OCI-LY7 (cell line): ENCODE results near the gene TIAL1. TPM values are rescaled to one million over a fixed set of nuclear protein-coding genes. Genes with fewer than 3 reads are reported as not detected.
"Not testable (repeated sequence)": the region's sequence is repeated elsewhere in the genome, so short reads cannot be mapped to it uniquely, and the experiment has no call there.

Experiments used
- BruUV-seq: library from RNA; stranded (reverse); fragments of 400-500 nt; replicated peaks from 2 replicates; lab custom pipeline; 2021; lab: Mats Ljungman, UMichigan
- CTCF ChIA-PET: fragments of 300-600 bp; sonication (Branson Sonifier 250); formaldehyde crosslinking; loops from one replicate; lab custom pipeline; 2022; ENCODE audit warnings: antibody characterized with exemption; ENCODE audit not compliant: unreplicated experiment; lab: Charles Lee
- POLR2A ChIA-PET: fragments of 300-600 bp; sonication (Branson Sonifier 250); formaldehyde crosslinking; loops from one replicate; lab custom pipeline; 2022; ENCODE audit warnings: antibody characterized with exemption; lab: Charles Lee
- DNase-seq: peaks from one replicate; pipeline ENCODE4 v3.0.0-alpha.2; 2015; ENCODE audit warnings: low spot score
- H2AFZ ChIP-seq: fragments of 200-600 bp; sonication (generic), shearing (Covaris generic); 2 replicates; pipeline ENCODE4 v1.6.1; 2014; ENCODE audit warnings: mild to moderate bottlenecking, antibody characterized with exemption, low read length, moderate library complexity
- H3K27ac ChIP-seq: fragments of 200-600 bp; sonication (generic); 2 replicates; pipeline ENCODE4 v1.5.1; 2014; ENCODE audit warnings: mixed run types, low read depth, mild to moderate bottlenecking, moderate library complexity, low read length, inconsistent platforms; ENCODE audit not compliant: poor library complexity, severe bottlenecking
- H3K36me3 ChIP-seq: fragments of 200-600 bp; sonication (generic); 2 replicates; pipeline ENCODE4 v1.6.1; 2014; ENCODE audit warnings: mild to moderate bottlenecking, antibody characterized with exemption, low read length, moderate library complexity, mixed read lengths; ENCODE audit not compliant: insufficient read depth
- H3K4me1 ChIP-seq: fragments of 200-600 bp; sonication (generic); 2 replicates; pipeline ENCODE4 v1.5.1; 2014; ENCODE audit warnings: mild to moderate bottlenecking, low read length; ENCODE audit not compliant: insufficient read depth, poor library complexity, severe bottlenecking
- H3K4me2 ChIP-seq: fragments of 200-600 bp; sonication (generic); 2 replicates; pipeline ENCODE4 v1.6.1; 2014; ENCODE audit warnings: mild to moderate bottlenecking, low read length
- H3K4me3 ChIP-seq: fragments of 200-600 bp; sonication (generic); 2 replicates; pipeline ENCODE4 v1.5.1; 2014; ENCODE audit warnings: mild to moderate bottlenecking, low read depth, low read length; ENCODE audit not compliant: poor library complexity, severe bottlenecking
- H3K79me2 ChIP-seq: fragments of 200-600 bp; sonication (generic); 2 replicates; pipeline ENCODE4 v1.6.1; 2016; ENCODE audit warnings: low read depth, mild to moderate bottlenecking, low read length, moderate library complexity, mixed read lengths; ENCODE audit not compliant: insufficient read depth
- H3K9me2 ChIP-seq: fragments of 200-600 bp; sonication (generic); 2 replicates; pipeline ENCODE4 v1.6.1; 2016; ENCODE audit warnings: mild to moderate bottlenecking, low read length, mixed read lengths; ENCODE audit not compliant: insufficient read depth
- H3K9me3 ChIP-seq: fragments of 200-600 bp; sonication (generic); 2 replicates; pipeline ENCODE4 v1.6.1; 2014; ENCODE audit warnings: mild to moderate bottlenecking, mixed run types, low read length, mixed read lengths
- H4K20me1 ChIP-seq: fragments of 200-600 bp; sonication (generic); 2 replicates; pipeline ENCODE4 v1.6.1; 2014; ENCODE audit warnings: mild to moderate bottlenecking, antibody characterized with exemption, low read length, moderate library complexity, mixed read lengths; ENCODE audit not compliant: insufficient read depth
- EZH2phosphoT487 ChIP-seq: fragments of 200-600 bp; sonication (generic); IDR thresholded peaks from 2 replicates; pipeline ENCODE4 v1.6.1; 2018; ENCODE audit warnings: low read depth, borderline replicate concordance, mild to moderate bottlenecking, mixed run types, antibody characterized with exemption, low read length, moderate library complexity, mixed read lengths
- intact Hi-C: fragments of 100-400 bp; cut with micrococcal nuclease; formaldehyde crosslinking; loops from one replicate; pipeline ENCODE4 v1.10.0; 2022; ENCODE audit not compliant: unreplicated experiment
- total RNA-seq, 2 experiments: library from RNA; depleted of rRNA in 1 of 2; stranded (reverse); fragments of >200 nt in 1 of 2; shearing (Covaris generic) in 1 of 2; gene quantifications; 2 replicates each; pipeline ENCODE4 v1.2.3, GENCODE V29; 2014 to 2022
- TF ChIP-seq, protein P1 (sequence below): fragments of 200-600 bp; sonication (generic); conservative IDR thresholded peaks from 2 replicates; pipeline ENCODE4 v1.5.1; 2014; ENCODE audit warnings: mild to moderate bottlenecking, antibody characterized with exemption, low read length, moderate library complexity, mixed read lengths

TIAL1 gene
- total RNA-seq, 2 experiments from 2014 or later, result 61.1 to 172 TPM

DNA sequence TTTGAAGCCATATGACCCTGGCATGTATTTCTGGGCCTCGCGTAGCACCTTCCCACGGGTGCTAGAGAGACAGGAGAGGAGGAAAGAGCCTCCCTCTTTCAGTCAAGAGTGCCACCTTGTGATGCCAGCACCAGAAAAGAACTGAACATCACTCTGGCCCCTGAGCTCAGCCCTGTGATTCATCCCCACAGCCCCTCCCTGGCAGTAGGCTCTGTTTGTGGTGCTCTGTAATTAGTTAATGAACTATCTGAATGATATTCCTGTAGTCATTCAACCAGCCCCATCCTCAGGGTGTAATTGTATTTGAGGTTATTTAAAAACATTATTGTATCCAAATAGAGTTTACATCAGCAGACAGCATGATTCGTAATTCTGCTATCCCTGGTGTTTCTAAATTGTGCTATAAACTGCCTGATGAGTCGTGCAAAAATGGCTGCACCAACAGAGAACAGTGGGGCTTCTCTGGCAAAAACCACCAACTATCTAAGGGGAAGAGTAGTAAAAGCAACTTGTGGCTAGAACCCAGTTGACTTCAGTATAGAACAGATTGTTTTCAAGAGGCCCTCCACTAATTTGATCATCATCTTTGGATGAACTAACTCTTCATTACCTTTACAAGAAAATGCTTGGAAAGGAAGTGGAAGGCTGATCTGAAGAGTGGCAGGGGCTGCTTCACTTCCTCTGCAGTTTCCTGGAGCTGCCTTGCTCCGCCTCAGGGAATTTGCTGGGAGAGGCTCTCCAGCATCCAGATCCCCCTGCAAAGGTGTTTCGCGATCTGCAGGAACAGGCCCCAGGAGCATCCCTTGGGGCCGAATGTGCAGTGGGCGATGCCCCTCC lies 23.7 kb upstream of the TIAL1 start:
- intact Hi-C loops, result no loop called here
- no peak overlapping the region for H3K4me2 ChIP-seq

DNA sequence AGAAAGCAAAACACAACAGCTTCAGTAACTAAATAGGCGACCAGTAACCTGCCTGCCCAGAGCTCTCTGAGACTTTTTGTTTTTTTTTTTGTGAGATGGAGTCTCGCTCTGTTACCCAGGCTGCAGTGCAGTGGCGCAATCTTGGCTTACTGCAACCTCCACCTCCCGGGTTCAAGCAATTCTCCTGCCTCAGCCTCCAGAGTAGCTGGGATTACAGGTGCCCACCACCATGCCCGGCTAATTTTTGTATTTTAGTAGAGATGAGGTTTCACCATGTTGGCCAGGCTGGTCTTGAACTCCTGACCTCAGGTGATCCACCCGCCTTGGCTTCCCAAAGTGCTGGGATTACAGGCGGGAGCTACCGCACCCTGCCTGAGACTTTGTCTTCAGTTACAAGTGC lies 23.0 kb upstream of the TIAL1 start:
- H3K27ac ChIP-seq, H3K4me1 ChIP-seq, H3K9me3 ChIP-seq, H2AFZ ChIP-seq, H3K9me2 ChIP-seq, H4K20me1 ChIP-seq, intact Hi-C loops, H3K4me3 ChIP-seq, CTCF ChIA-PET, H3K36me3 ChIP-seq, POLR2A ChIA-PET, BruUV-seq, H3K4me2 ChIP-seq, DNase-seq, H3K79me2 ChIP-seq: not testable (repeated sequence)

More for the DNA sequence above, 23.7 kb upstream of the TIAL1 start:
- H3K9me2 ChIP-seq, result no peaks in the 10 kb centered on the region
- BruUV-seq, result no TSS peak
- H3K79me2 ChIP-seq, result no peaks in the 10 kb centered on the region
- H3K4me3 ChIP-seq, result no peak overlapping the region
- no peaks in the 10 kb centered on the region for H3K4me1 ChIP-seq
- H3K36me3 ChIP-seq, result no peaks in the 10 kb centered on the region
- CTCF ChIA-PET, result no interaction called here
- H3K9me3 ChIP-seq, result no peaks in the 10 kb centered on the region
- H3K27ac ChIP-seq, result no peak overlapping the region
- H2AFZ ChIP-seq, result no peak overlapping the region
- TF ChIP-seq, protein P1, sequence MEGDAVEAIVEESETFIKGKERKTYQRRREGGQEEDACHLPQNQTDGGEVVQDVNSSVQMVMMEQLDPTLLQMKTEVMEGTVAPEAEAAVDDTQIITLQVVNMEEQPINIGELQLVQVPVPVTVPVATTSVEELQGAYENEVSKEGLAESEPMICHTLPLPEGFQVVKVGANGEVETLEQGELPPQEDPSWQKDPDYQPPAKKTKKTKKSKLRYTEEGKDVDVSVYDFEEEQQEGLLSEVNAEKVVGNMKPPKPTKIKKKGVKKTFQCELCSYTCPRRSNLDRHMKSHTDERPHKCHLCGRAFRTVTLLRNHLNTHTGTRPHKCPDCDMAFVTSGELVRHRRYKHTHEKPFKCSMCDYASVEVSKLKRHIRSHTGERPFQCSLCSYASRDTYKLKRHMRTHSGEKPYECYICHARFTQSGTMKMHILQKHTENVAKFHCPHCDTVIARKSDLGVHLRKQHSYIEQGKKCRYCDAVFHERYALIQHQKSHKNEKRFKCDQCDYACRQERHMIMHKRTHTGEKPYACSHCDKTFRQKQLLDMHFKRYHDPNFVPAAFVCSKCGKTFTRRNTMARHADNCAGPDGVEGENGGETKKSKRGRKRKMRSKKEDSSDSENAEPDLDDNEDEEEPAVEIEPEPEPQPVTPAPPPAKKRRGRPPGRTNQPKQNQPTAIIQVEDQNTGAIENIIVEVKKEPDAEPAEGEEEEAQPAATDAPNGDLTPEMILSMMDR, result no peak
- TF ChIP-seq EZH2phosphoT487, result no peak
- H4K20me1 ChIP-seq, result no peaks in the 10 kb centered on the region
- POLR2A ChIA-PET, result no interaction called here
- no peak for DNase-seq

DNA sequence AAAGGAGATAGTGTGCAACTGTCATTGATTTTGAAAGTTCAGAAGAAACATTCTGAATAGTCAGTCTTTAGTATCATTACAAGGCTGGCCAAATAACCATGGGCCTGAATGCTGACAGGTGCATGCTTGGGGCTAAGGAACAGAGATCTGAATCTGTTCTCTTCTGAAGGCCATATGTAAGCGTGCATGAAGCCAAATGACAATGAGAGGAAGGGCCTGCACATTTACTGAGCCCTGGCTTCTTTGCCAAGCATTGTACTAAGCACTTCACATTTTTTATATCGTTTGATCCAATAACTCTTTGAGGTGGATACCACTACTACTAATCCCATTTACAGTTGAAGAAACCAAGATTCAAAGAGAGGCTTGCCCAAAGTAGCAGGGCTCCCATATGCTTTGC lies 22.5 kb upstream of the TIAL1 start:
- intact Hi-C loops, result no loop called here
- ChIA-PET CTCF (no interaction called here), POLR2A (no interaction called here)

More for the DNA sequence above, 22.5 kb upstream of the TIAL1 start:
- Histone ChIP-seq H3K4me1 (no peaks in the 10 kb centered on the region), H3K79me2 (no peaks in the 10 kb centered on the region), H3K4me3 (no peak overlapping the region), H2AFZ (no peak overlapping the region), H3K36me3 (no peaks in the 10 kb centered on the region), H4K20me1 (no peaks in the 10 kb centered on the region), H3K27ac (no peak overlapping the region), H3K4me2 (no peak overlapping the region), H3K9me2 (no peaks in the 10 kb centered on the region), H3K9me3 (no peaks in the 10 kb centered on the region)
- DNase-seq, result no peak
- TF ChIP-seq, protein P1, result no peak
- TF ChIP-seq EZH2phosphoT487, result no peak
- no TSS peak for BruUV-seq
